Measurements from ENCODE around the gene HSP90AA1.
"Not testable (repeated sequence)": the region's sequence is repeated elsewhere in the genome, so short reads cannot be mapped to it uniquely, and the experiment has no call there.

The HSP90AA1 gene

GRCh38 chr14:102086972-102087761 lies at the start of gene HSP90AA1:
HSP90AA1 (minus strand) TSS chr14:102087044; CDS start chr14:102086378, 666 bp downstream.
- DNase-seq: peak; percentile 93

- DNase-seq: not testable (repeated sequence)
Measured at GRCh38 chr14:102135456-102135855, 48.6 kb upstream of the HSP90AA1 start.

DNA sequence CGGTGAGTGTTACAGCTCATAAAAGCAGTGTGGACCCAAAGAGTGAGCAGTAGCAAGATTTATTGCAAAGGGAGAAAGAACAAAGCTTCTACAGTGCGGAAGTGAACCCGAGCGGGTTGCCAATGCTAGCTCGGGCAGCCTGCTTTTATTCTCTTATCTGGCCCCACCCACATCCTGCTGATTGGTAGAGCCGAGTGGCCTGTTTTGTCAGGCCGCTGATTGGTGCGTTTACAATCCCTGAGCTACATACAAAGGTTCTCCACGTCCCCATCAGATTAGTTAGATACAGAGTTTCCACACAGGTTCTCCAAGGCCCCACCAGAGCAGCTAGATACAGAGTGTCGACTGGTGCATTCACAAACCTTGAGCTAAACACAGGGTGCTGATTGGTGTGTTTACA lies 47.9 kb upstream of the HSP90AA1 start:
- not testable (repeated sequence) for DNase-seq

- not testable (repeated sequence) for DNase-seq
Measured at GRCh38 chr14:102134021-102134420, 47.2 kb upstream of the HSP90AA1 start.

- DNase-seq: no peak
Measured at GRCh38 chr14:102131741-102132140, 44.9 kb upstream of the HSP90AA1 start.

DNA sequence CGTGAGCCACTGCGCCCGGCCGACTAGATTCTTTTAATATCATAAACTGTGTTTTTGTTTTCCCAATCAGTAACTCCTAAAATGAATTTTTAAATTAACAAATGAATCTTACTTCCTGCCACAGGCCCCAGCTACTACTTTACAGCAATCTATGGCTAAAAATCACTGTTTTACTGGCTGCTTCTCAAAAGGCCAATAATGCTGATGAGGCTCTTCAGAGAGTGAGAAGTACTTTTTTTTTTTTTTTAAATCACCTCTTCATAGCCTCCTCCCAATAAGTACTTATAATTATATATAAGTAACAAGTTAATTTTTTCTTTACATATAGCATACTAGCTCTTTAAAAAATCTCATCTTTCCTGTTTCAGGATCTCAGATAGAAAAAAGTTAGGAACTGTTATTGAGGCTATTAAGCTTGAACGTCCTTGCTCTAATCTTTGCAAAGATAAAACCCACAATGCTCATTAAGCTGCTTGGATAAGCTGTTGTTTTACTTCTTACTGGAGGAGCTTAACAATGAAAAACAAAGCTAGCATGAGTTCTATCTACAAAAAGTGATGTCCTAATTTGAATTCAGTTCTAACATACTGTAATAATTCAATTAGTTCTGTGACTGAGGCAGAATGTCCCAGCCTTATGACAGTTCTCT lies 40.1 kb upstream of the HSP90AA1 start:
- DNase-seq: no peak

- no peak for DNase-seq
Measured at GRCh38 chr14:102125546-102125945, 38.7 kb upstream of the HSP90AA1 start.

DNA sequence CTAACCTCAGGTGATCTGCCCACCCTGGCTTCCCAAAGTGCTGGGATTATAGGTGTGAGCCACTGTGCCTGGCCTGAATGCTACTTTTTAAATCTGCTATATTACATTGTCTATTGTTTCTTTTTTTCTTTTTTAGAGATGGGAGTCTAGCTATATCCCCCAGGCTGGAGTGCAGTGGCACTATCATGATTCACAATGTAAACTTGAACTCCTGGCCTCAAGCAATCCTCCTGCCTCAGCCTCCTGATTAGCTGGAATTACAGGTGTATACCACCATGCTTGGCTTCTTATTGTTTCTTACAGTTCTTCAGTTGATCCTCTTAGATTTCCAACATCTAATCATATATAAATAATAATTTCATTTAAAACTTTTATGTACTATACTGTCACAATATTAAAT lies 37.6 kb upstream of the HSP90AA1 start:
- no peak for DNase-seq

DNA sequence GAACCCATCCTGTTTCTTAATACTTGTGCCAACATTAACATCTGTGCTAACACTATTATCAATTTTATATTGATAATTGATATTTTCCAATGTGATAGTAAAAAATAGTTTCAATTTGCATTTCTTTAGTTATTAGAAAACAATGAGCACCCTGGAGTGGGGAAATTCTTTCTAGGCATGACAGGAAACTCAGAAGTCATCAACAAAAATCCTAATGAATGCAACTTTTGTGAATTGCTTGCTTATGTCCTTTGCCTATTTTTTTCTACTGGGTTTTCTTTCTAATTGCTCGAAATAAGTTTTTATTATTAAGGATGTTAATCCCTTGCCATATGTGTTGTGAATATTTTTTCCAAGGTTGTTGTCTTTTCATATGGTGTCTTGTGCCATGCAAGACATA lies 34.7 kb upstream of the HSP90AA1 start:
- no peak for DNase-seq

GRCh38 chr14:102120888-102121287 lies 34.0 kb upstream of the HSP90AA1 start:
- DNase-seq: no peak

DNA sequence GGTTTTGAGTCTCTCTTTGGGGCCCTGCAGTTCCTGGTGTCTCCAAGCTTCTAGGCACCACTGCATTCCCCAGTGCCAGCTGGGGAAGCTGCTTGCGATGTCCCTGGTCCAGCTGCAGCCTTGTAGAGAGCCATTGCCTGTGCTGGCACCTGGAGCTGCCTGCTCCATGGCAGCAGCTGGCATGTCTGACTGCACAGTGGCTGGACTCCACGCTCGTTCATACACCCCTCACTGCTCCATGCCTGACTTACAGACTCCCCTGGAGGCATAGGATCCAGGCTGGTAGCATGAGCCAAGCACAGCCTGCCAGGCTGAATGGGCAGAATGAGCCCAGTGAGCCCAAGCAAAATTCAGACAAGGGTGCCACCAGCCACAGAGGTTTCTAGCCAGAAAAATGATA lies 31.0 kb upstream of the HSP90AA1 start:
- no peak for DNase-seq

DNA sequence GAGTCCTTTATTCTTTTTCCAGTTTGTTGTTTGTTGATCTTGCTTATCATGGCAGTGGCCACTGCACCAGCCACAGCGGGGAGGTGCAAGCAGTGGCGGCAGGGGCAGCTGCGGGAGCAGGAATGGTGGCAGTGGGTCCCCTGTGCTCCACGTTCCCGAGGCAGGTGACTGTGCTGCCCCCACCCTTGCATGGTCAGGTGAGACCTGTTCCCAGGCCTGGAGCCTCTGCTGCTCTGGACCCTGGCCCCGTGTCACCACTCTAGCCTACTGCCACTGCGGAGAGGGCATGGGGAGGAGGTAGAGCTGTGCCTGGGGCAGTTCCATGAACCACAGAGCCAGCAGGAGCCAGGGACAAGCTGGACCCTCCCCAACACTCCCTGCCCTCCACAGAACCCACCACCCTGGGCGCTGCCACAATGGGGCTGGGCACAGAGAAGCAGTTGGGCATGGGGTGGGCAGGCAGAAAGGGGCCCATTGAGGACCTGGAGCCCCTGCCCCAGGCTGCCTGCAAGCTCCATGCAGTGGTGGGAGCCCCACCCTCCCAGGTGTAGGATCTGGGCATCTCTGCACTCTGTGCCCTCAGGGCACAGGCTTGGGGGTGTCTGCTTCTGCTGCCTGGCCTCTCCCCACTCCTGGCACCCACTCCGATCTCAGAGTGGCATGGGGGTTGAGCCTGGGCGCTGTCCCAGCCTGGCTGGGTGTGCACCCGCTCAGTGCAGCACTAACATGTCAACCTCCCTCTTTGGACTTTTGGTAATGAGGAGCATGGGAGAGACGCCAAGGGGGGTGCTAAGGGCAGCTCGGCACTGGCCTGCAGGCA lies 29.7 kb upstream of the HSP90AA1 start:
- DNase-seq: no peak

DNA sequence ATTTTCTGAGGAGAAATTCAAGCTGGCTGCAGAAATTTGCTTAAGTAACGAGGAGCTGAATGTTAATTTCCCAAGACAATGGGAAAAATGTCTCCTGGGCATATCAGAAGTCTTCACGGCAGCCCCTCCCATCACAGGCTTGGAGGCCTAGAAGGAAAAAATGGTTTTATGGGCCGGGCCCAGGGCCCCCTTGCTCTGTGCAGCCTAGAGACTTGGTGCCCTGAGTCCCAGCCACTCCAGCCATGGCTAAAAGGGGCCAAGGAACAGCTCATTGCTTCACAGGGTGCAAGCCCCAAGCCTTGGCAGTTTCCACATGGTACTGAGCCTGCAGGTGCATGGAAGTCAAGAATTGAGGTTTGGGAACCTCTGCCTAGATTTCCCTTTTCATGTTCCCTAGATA lies 24.3 kb upstream of the HSP90AA1 start:
- DNase-seq: no peak

DNA sequence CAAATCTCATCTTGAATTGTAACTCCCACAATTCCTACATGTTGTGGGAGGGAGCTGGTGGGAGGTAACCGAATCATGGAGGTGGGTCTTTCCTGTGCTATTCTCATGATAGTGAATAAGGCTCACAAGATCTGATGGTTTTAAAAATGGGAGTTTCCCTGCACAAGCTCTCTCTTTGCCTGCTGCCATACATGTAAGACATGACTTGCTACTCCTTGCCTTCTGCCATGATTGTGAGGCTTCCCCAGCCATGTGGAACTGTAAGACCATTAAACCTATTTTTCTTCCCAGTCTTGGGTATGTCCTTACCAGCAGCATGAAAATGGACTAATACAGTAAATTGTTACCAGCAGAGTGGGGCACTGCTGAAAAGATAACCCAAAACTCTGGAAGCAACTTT lies 22.5 kb upstream of the HSP90AA1 start:
- not testable (repeated sequence) for DNase-seq

DNA sequence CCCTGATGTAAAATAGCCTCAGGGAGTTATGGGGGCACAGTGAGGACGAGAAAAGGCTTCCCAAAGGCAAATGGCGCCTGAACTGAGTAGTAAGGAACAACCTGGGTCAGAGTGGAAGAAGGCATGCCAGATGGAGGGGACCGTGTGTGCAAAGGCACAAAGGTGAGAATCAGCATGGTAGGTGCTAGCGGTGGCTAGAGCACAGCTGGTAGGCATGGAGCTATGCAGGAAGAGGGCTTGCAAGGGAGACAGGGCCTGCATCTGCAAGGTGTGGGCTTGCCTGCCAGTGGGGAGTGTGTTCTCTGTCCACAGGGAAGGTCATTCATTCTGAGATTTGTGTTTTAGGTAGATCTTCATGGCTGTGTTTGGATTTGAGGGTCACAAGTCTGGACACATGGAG lies 18.5 kb upstream of the HSP90AA1 start:
- no peak for DNase-seq

DNA sequence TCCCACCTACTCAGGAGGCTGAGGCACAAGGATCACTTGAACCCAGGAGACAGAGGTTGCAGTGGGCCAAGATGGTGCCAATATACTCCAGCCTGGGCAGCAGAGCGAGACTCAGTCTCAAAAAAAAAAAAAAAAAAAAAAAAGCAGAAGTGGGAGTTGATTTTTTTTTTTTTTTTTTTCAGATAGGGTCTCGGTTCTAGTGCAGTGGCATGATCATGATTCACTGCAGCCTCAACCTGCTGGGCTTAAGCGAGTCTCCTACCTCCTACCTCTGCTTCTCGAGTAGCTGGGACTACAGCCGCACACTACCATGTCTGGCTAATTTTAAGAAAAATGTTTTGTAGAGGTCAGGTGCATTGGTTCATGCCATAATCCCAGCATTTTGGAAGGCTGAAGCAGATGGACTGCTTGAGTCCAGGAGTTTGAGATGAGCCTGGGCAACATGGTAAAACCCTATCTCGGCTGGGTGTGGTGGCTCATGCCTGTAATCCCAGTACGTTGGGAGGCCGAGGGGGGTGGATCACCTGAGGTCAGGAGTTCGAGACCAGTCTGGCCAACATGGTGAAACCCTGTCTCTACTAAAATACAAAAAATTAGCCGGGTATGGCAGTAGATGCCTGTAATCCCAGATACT lies 16.3 kb upstream of the HSP90AA1 start:
- no peak for DNase-seq

DNA sequence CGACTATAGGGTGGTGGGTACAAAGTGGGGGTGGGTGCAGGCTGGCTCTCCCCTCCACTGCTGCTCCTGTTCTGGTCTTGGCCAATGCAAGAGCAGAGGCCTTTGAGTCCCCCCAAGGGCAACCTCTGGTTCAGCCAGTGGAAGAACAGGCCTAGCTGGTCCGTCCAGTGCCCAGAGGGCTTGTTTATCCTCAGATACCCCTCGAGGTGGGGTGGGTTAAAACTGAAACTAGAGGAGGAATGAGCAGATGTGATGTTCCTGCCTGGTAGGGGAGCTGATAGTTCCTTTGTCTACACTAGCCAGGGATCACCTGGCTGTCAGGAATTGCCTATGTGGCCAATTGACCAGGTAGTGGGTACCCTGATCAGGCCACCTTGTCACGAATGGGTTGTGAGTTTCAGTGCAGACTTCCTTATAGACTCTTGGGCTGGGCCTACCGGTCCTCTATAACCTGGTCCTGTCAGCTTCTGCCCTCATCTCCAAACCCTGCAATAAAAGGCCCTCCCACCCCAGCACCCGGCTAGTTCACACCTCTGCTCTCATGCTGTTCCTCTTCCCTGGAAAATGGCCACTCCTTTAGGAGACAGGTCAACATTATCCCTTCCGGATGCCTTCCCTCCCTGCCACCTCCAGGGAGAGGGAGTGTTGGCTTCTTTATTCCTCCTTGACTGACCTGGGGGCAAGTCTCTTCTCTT lies 10.7 kb upstream of the HSP90AA1 start:
- no peak for DNase-seq

DNA sequence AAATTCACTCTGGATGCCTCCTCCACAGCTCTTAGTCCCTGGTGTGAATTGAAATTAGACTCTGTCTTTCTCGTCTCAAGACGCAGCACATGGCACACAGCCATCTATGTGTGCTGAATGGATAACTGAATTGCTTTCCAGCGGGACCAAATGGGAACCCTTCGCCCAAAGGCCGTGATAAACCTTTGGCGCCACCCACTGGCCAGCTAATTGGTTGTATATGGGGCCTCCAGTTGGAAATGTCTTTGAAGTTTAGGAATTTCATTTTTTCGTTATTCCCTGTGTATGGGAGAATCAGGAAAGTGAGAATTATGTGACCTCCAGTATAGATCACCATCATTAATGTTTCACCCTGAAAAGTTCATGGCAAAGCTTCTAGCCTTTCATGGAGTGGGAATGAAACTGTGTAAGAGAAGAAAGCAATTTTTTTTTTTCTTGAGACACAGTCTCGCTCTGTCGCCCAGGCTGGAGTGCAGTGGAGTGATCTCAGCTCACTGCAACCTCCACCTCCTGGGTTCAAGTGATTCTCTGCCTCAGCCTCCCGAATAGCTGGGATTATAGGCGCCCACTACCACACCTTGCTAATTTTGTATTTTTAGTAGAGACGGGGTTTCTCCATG lies 9.8 kb upstream of the HSP90AA1 start:
- DNase-seq: peak; percentile 88

- DNase-seq: no peak
Measured at GRCh38 chr14:102095871-102096568, 9.2 kb upstream of the HSP90AA1 start.

DNA sequence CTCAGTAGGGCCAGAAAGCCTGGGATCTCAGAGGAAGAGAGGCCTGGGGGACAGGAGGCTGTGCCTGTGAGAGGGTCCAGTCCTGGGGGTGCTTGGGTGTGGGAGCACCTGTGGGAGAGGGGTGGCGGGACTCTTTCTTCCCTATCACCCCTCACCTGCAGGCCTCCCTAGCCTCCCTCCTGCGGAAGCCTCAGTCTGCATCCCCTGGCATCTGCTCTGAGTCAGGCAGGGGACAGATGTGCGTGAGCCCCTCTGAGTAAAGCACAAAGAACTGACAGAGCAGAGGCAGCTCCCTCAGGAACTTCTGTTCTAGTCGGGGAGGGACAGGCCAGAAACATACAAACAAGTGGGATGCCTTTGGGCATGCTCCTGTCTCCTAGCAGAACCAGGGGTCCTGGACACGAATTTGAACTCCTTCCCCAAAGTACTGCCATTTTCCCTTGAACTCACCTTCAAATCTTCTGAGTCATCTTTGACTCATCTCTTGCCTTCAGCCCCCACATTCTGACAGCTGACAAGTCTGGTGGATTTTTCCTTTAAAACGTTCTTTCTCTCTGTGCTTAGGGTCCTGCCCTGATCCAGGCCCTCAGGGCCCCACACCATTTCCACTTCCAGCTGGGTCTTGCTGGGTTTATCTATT lies 8.5 kb upstream of the HSP90AA1 start:
- peak; percentile 2 for DNase-seq

DNA sequence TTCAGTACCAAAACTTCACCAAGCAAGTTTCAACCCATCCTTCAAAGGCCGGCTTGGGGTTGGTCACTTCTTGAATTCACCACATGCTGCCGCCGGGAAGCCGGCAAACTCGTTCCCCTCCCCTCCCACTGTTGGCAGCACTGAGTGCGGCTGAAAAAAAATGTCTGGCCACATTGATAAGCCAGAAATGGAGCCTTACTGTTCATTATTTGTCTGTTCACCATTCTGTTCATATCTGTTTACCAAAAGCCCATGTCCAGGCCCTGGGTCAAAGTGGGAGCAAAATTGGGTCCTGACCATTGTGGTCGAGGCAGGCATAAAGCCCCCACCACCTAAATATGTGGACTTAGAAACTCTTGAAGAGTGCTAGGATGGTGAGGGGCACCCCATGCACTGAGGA lies 7.3 kb upstream of the HSP90AA1 start:
- peak; percentile 90 for DNase-seq
